ENCODE measurements around the gene KIF26B.
"Not testable (repeated sequence)": the region's sequence is repeated elsewhere in the genome, so short reads cannot be mapped to it uniquely, and the experiment has no call there.

Gene KIF26B

DNA sequence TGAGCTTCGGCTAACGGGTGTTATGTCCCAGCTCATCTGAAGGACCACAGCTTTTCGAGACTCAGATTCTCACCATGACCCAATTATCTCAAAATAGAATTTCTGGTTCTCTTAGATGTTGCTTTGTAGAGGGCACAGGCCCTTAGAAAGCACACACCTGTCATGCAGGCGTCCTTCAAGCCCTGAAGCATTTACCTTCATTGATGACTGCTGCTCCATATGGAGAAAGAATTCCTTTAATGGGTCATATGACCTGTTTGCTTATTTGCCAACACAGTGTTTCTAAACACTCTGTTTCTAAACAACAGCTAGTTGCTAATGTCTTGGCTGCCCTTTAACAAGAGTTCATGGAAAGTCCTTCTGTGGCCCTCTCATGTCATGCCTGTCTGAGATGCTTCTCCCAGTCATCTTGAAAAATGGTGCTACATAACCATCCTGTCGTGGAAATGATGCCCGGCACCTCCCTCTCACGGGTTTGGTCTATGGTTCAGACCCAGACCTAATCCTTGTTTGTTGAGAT is 495.7 kb downstream of the KIF26B start:
- no peak for DNase-seq (ENCODE audit: low read depth in 2 of 2)

DNA sequence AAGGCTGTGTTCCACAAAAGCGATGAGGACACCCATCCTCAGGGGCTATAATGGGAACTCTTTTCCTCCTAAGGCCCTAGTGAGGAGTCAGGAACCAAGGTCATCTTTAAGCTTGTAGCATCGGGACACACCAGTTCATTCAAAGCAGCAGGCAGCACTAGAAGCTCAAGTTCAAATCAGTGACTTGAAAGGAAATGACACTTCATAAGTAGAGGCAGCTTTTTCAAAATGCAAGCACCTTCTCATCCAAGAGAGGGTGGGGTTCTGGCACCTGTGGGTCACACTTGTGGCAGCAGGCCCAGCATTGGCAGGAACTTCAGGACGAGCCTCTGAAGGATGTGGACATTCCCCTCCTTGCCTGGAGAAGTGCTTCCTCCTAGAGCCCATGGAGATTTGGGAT is 496.3 kb downstream of the KIF26B start:
- DNase-seq (ENCODE audit: low read depth in 2 of 2), result no peak

GRCh38 chr1:245652116-245652515 is 497.3 kb downstream of the KIF26B start:
- DNase-seq (ENCODE audit: low read depth in 2 of 2), result no peak

- DNase-seq (ENCODE audit: low read depth in 2 of 2), result no peak
Measured at GRCh38 chr1:245652660-245653427, 498.1 kb downstream of the KIF26B start.

- DNase-seq (ENCODE audit: low read depth in 2 of 2), result no peak
Measured at GRCh38 chr1:245654460-245655050, 499.8 kb downstream of the KIF26B start.

- no peak for DNase-seq (ENCODE audit: low read depth in 2 of 2)
Measured at GRCh38 chr1:245656189-245656717, 501.5 kb downstream of the KIF26B start.

DNA sequence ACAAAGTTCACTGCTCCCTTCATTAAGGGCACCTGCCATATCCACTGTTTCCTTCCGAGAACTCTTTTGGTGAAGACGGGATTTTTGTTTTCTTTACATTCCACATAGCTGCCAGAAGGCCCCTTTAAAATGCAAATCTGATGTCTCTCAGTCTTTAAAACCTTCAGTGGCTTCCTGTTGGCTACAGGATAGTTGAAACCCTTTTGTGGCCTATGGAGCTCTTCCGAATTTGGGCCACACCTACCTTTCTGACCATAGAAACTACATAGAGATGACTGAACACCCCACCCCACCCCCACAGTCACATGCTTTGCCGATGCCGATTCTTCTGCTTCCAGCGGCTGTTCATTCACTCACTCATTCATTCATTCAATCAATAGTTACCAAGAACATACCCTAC is 502.6 kb downstream of the KIF26B start:
- no peak for DNase-seq (ENCODE audit: low read depth in 2 of 2)

DNA sequence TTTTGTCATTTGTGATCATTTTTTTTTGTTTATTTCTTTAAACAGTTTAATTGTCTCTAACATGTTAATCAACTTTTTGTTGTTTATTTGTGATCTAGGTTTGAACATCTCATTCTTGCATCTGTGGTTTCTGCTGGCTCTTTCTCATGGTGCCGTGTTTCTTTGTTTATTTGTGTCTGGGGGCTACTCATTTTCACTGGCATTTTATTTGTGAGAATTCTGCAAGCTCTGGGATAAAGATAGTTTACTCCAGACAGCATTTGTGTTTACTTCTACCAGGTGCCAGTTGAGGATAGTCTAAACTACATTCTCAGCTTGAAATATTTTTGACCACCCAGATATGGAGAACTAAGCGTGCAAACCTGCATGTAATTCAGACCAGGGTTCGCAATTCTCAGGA is 508.6 kb downstream of the KIF26B start:
- DNase-seq (ENCODE audit: low read depth in 2 of 2), result no peak

GRCh38 chr1:245663841-245664240 is 509.1 kb downstream of the KIF26B start:
- no peak for DNase-seq (ENCODE audit: low read depth in 2 of 2)

DNA sequence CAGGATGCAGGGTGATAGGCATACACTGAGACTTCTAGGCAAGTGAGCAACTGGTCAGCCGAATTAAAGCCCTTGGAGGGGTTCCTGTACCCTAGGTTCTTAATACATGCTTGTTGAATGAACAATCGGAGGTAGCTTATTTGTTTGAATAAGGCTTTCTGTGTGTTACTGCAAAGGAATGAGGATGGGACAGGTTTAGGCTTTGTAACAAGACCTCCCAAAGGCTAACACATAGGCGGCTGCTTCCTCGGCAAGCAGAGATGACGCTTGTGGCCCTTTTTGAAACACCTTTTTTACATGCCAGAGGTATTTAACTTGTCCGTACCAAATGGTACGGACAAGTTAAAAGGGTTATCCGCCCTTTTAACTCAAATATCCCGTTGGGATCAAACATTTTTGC is 511.6 kb downstream of the KIF26B start:
- DNase-seq (ENCODE audit: low read depth in 2 of 2), result no peak

DNA sequence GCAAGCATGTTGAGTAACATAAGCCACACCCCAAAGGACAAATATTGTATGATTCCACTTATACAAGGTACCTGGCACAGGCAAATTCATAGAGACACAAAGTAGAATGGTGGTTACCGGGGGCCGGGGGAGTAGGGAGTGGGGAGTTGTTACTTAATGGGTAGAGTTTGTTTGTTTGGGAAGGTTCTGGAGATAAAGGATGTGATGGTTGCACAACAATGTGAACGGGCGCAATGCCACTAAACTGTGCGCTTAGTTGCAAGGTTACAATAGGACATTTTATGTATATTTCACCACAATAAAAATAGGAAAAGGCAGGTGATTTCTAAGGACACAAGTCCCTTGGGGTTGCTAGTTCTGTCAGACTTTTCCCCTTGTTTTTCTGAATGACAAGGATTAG is 516.6 kb downstream of the KIF26B start:
- DNase-seq (ENCODE audit: low read depth in 2 of 2), result no peak

- no peak for DNase-seq (ENCODE audit: low read depth in 2 of 2)
Measured at GRCh38 chr1:245671966-245672767, 517.4 kb downstream of the KIF26B start.

DNA sequence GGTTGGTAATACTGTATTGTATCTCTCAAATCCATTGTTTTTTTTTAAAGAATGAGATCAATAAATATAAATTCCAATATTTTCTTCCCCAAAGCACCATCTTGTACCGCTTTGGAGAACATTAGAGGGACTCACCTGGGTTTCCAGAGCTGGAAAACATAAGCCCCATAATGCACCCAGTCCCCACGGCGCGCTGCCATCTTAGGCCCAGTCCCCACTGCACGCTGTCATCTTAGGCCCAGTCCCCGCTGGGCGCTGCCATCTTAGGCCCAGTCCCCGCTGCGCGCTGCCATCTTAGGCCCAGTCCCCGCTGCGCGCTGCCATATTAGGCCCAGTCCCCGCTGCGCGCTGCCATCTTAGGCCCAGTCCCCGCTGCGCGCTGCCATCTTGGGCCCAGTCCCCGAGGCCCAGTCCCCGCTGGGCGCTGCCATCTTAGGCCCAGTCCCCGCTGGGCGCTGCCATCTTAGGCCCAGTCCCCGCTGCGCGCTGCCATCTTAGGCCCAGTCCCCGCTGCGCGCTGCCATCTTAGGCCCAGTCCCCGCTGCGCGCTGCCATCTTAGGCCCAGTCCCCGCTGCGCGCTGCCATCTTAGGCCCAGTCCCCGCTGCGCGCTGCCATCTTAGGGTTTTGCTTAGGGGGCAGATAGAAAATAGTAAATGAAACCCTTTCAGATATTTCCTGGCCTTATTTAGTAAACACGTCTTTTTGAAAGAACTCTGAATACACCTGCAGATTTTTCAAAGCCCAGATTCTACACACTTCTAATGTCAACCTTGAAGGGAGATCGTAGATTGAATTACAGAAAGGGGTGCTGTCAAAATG is 518.3 kb downstream of the KIF26B start:
- DNase-seq (ENCODE audit: low read depth in 2 of 2), result not testable (repeated sequence)

- DNase-seq (ENCODE audit: low read depth in 2 of 2), result no peak
Measured at GRCh38 chr1:245673881-245674414, 519.2 kb downstream of the KIF26B start.

DNA sequence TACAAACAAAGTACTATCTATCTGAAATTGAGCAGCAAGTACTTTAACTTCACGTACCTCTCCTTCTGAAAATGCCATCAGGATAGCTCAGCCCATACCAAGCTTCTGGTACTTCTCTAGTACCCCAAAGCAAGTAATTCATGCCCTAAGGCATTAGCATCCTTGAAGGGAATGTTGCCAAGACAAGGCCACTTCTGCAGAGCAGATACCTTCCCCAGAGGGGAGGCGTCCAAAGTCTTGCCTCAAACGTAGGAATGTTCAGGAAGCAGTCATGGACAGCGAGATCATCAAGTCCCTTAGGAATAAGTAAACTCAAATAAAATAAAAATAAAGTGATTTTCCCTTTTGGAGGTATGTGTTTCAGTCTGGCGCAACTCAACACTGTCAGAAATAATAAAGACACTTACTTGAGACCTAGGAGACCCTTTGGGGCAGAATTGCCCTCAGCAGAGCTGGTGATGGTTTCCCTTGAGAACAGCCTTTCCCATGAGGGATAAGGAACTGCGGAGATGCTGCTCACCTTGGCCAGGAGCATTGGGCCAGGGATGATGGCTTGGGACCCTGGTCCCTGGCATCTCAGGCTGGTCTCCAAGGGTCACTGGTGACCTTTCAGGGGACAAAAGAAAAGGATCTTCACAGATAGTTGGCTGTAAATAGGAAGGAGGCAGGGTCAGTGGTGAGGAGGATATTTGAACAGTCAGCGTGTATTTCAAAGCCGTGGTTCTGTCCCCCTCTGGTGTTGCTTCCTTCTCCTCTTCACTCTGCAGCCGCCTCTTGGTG is 522.9 kb downstream of the KIF26B start:
- no peak for DNase-seq (ENCODE audit: low read depth in 2 of 2)

GRCh38 chr1:245678860-245679411 is 524.2 kb downstream of the KIF26B start:
- no peak for DNase-seq (ENCODE audit: low read depth in 2 of 2)

DNA sequence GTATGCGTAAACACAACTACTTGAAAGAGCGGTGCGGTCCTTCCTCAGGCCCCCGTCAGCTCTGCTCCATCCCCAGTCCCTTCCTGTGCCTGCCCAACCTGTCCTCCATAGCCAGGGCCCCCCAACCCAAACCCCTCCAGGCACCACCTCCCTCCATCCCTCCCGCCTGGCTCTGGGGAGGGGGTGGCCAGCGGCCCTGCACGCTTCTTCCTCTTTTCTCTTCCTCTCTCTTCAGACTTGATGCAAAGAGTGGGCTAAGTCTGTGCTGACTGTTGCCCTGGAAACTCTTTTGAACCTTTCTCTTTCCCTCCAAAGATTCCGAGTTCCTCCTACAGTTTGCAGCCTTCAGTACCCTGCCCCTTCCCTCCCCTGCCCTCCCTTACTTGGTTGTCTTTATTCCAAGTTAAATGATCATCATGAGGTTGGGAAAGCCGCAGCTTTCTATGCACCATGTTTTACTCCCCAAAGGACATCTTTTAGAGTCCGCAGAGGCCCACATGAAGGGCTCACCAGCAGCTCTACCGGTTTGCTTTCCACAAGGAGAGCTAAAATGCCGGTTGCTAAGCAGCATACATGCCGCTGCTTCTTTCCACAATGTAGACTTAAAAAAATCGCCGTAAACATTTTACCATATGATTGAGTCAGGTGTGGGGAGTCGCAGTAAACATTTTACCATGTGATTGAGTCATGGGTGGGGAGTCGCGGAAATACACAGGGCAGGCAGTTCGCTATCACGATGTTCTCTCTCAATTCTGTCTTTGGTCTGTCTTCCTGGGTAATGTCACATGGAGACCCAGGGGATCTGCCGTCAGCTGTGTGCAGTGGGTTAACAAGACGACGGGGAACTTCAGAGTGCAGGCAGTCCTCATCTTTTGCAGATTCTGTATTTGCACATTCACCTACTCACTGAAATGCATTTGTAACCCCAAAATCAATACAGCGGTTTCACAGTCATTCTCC is 525.3 kb downstream of the KIF26B start:
- DNase-seq (ENCODE audit: low read depth in 2 of 2), result no peak

GRCh38 chr1:245682638-245683628 is 528.1 kb downstream of the KIF26B start:
- no peak for DNase-seq (ENCODE audit: low read depth in 2 of 2)

Data from stimulated activated CD8-positive, alpha-beta memory T cell treated with anti-CD3 and anti-CD28 coated beads, Interleukin-15, amount 100 ng/mL, for 4 hours (primary cell).